IMR-90 (cell line): ENCODE results near the gene ANKH. TPM values are rescaled to one million over a fixed set of nuclear protein-coding genes. Genes with fewer than 3 reads are reported as not detected.

Experiments
- ATAC-seq: fragments of 200-7000 bp; cut with Tn5 transposase; 2 replicates; pipeline ENCODE4 v1.9.1; 2020; ENCODE audit warnings: low read depth, mild to moderate bottlenecking, moderate library complexity
- BruUV-seq: library from RNA; stranded (reverse); fragments of 400-500 nt; replicated peaks from 2 replicates; lab custom pipeline; 2021; lab: Mats Ljungman, UMichigan
- CTCF ChIA-PET: fragments of 300-600 bp; formaldehyde crosslinking; extraction: SDS; loops from one replicate; lab custom pipeline; 2021; ENCODE audit warnings: antibody characterized with exemption; lab: Yijun Ruan, JAX
- POLR2A ChIA-PET: fragments of 300-600 bp; sonication (Branson Sonifier 250); formaldehyde crosslinking; loops from one replicate; lab custom pipeline; 2022; ENCODE audit warnings: antibody characterized with exemption; ENCODE audit not compliant: unreplicated experiment; lab: Charles Lee
- DNase-seq: peaks from one replicate; pipeline ENCODE4 v3.0.0; 2013
- H2AFZ ChIP-seq: replicated peaks from 2 replicates; pipeline ENCODE3; 2013; ENCODE audit warnings: low read length, mild to moderate bottlenecking; ENCODE audit not compliant: poor library complexity
- H2AK5ac ChIP-seq: 2 replicates; pipeline ENCODE4 v1.6.1; 2013; ENCODE audit warnings: low read depth, low read length, inconsistent platforms
- H2AK9ac ChIP-seq: replicated peaks from 2 replicates; pipeline ENCODE3; 2013; ENCODE audit warnings: mild to moderate bottlenecking, low read depth, low read length, moderate library complexity; ENCODE audit not compliant: poor library complexity
- H2BK120ac ChIP-seq: 2 replicates; pipeline ENCODE4 v1.6.1; 2013; ENCODE audit warnings: low read depth, low read length, inconsistent platforms
- H2BK15ac ChIP-seq: 3 replicates; pipeline ENCODE4 v1.6.1; 2013; ENCODE audit warnings: low read depth, low read length, inconsistent platforms
- H2BK20ac ChIP-seq: 2 replicates; pipeline ENCODE4 v1.6.1; 2013; ENCODE audit warnings: low read depth, mild to moderate bottlenecking, inconsistent platforms, low read length, moderate library complexity
- H2BK5ac ChIP-seq: 2 replicates; pipeline ENCODE4 v1.6.1; 2013; ENCODE audit warnings: mild to moderate bottlenecking, low read depth, low read length, inconsistent platforms; ENCODE audit not compliant: poor library complexity, severe bottlenecking
- H3K14ac ChIP-seq: replicated peaks from 2 replicates; pipeline ENCODE4 v1.6.1; 2013; ENCODE audit warnings: low read depth, low read length, inconsistent platforms
- H3K18ac ChIP-seq: 2 replicates; pipeline ENCODE4 v1.6.1; 2013; ENCODE audit warnings: low read depth, low read length, control low read depth
- H3K23ac ChIP-seq: 2 replicates; pipeline ENCODE4 v1.6.1; 2013; ENCODE audit warnings: low read depth, low read length, inconsistent platforms
- H3K27ac ChIP-seq: 2 replicates; pipeline ENCODE4 v1.5.1; 2013; ENCODE audit warnings: mild to moderate bottlenecking, control low read depth, low read length; ENCODE audit not compliant: insufficient read depth
- H3K27me3 ChIP-seq: 2 replicates; pipeline ENCODE4 v1.6.1; 2013; ENCODE audit warnings: low read length; ENCODE audit not compliant: control insufficient read depth, insufficient read depth
- H3K36me3 ChIP-seq: 2 replicates; pipeline ENCODE4 v1.6.1; 2013; ENCODE audit warnings: low read length, mixed read lengths; ENCODE audit not compliant: control insufficient read depth, insufficient read depth
- H3K4ac ChIP-seq: 2 replicates; pipeline ENCODE4 v1.6.1; 2013; ENCODE audit warnings: low read depth, low read length, inconsistent platforms
- H3K4me1 ChIP-seq: 2 replicates; pipeline ENCODE4 v1.6.1; 2013; ENCODE audit warnings: low read length, mixed read lengths; ENCODE audit not compliant: control insufficient read depth, insufficient read depth
- H3K4me2 ChIP-seq: 2 replicates; pipeline ENCODE4 v1.6.1; 2013; ENCODE audit warnings: low read depth, mild to moderate bottlenecking, control low read depth, low read length, moderate library complexity
- H3K4me3 ChIP-seq: 2 replicates; pipeline ENCODE4 v1.5.1; 2013; ENCODE audit warnings: low read depth, mild to moderate bottlenecking, control low read depth, low read length, moderate library complexity; ENCODE audit not compliant: insufficient read depth
- H3K56ac ChIP-seq: 2 replicates; pipeline ENCODE4 v1.6.1; 2013; ENCODE audit warnings: low read length, inconsistent platforms; ENCODE audit not compliant: insufficient read depth; ENCODE audit errors: extremely low read depth
- H3K79me1 ChIP-seq, 2 experiments: 2 replicates each; pipeline ENCODE4 v1.6.1; 2013; ENCODE audit warnings: low read length in 2 of 2, inconsistent platforms in 1 of 2, low read depth in 1 of 2
- H3K9ac ChIP-seq: 2 replicates; pipeline ENCODE4 v1.6.1; 2013; ENCODE audit warnings: low read depth, low read length, control low read depth
- H3K9me1 ChIP-seq: 2 replicates; pipeline ENCODE4 v1.6.1; 2013; ENCODE audit warnings: low read length, inconsistent platforms; ENCODE audit not compliant: insufficient read depth
- H3K9me3 ChIP-seq: 2 replicates; pipeline ENCODE4 v1.6.1; 2013; ENCODE audit warnings: low read length; ENCODE audit not compliant: control insufficient read depth, insufficient read depth
- H4K20me1 ChIP-seq: 2 replicates; pipeline ENCODE4 v1.6.1; 2013; ENCODE audit warnings: low read length, inconsistent platforms; ENCODE audit not compliant: insufficient read depth
- H4K5ac ChIP-seq: 2 replicates; pipeline ENCODE4 v1.6.1; 2013; ENCODE audit warnings: mild to moderate bottlenecking, low read depth, low read length, control low read depth
- H4K8ac ChIP-seq, 2 experiments: 2 replicates each; pipeline ENCODE4 v1.6.1; 2013; ENCODE audit warnings: low read depth in 2 of 2, low read length in 2 of 2, control low read depth in 1 of 2, inconsistent platforms in 1 of 2
- H4K91ac ChIP-seq: 2 replicates; pipeline ENCODE4 v1.6.1; 2013; ENCODE audit warnings: low read depth, low read length, inconsistent platforms; ENCODE audit not compliant: insufficient read depth
- POLR2A ChIP-seq: IDR thresholded peaks from 2 replicates; pipeline ENCODE4 v1.6.1; 2012; ENCODE audit warnings: mild to moderate bottlenecking, low read depth, low read length
- USF2 ChIP-seq: fragments of 150-350 bp; IDR thresholded peaks from 2 replicates; pipeline ENCODE4 v1.6.1; 2017; ENCODE audit warnings: mild to moderate bottlenecking, antibody characterized with exemption, low read length, low read depth
- WGBS, 2 experiments: methylation state at CpG; one replicate each; pipeline versions ENCODE4 v1.1.5 to v1.1.7; 2013; ENCODE audit warnings: missing lambda C conversion rate in 2 of 2; ENCODE audit not compliant: insufficient read length in 1 of 2; ENCODE audit errors: extremely low coverage in 2 of 2; 5-methylcytosine and 5-hydroxymethylcytosine counted together
- dilution Hi-C: fragments of 300-500 bp; cut with HindIII; formaldehyde crosslinking; loops from one replicate; pipeline ENCODE4 v1.14.3; 2018; ENCODE audit warnings: low sequenced_read_pairs; ENCODE audit not compliant: unreplicated experiment
- in situ Hi-C: fragments of 300-500 bp; cut with MboI; formaldehyde crosslinking; loops from 3 replicates; pipeline ENCODE4 v1.14.3; 2019; ENCODE audit warnings: low sequenced_read_pairs, inconsistent platforms, mixed read lengths
- intact Hi-C: fragments of 100-400 bp; cut with micrococcal nuclease; formaldehyde crosslinking; loops from 2 replicates; pipeline ENCODE4 v1.10.0; 2022
- polyA plus RNA-seq, 3 experiments: library from polyadenylated mRNA; depleted of rRNA; stranded (reverse); fragments of >200 nt; gene quantifications; 2 replicates each; pipeline ENCODE4 v1.2.3, GENCODE V29; 2012; ENCODE audit warnings: low replicate concordance in 1 of 3
- total RNA-seq: library from RNA; depleted of rRNA; stranded (reverse); fragments of >200 nt; gene quantifications from 2 replicates; pipeline ENCODE4 v1.2.3, GENCODE V29; 2012
- TF ChIP-seq, protein P1 (sequence below): conservative IDR thresholded peaks from 2 replicates; pipeline ENCODE4 v1.5.1; 2012; ENCODE audit warnings: mild to moderate bottlenecking, low read depth, low read length, improper control_type of control experiment

The ANKH gene
- total and polyA plus RNA-seq, 2 of the 4 experiments (the other 2 are of a cell fraction): 5.2 to 17.2 TPM

GRCh38 chr5:14730466-14730865 lies 141.1 kb downstream of the ANKH start:
- Histone ChIP-seq H2BK5ac (no peak overlapping the region), H2BK120ac (no peak overlapping the region), H2BK20ac (no peak overlapping the region), H3K27me3 (no peaks in the 10 kb centered on the region), H4K5ac (no peak overlapping the region), H3K36me3 (no peaks in the 10 kb centered on the region), H2AK5ac (no peak overlapping the region), H3K4me3 (no peak overlapping the region), H2BK15ac (no peak overlapping the region), H3K56ac (no peak overlapping the region), H2AK9ac (no peak overlapping the region), H2AFZ (no peak overlapping the region), H3K9me3 (no peaks in the 10 kb centered on the region), H3K18ac (no peak overlapping the region), H3K4me1 (peaks cover 10% of the 10 kb centered on the region), H3K27ac (no peak overlapping the region), H3K4me2 (no peak overlapping the region), H3K23ac (no peak overlapping the region), H3K14ac (no peak overlapping the region), H4K20me1 (no peaks in the 10 kb centered on the region), H4K8ac (no peak overlapping the region), H3K9ac (no peak overlapping the region), H3K79me1 (peaks cover 0 to 7% of the 10 kb centered on the region in 2 experiments; a peak in 1 of 4 replicates), H4K91ac (no peak overlapping the region), H3K9me1 (peaks cover 11% of the 10 kb centered on the region), H3K4ac (no peak overlapping the region)
- BruUV-seq: no TSS peak
- ATAC-seq: no peak
- WGBS, 2 experiments: 96% methylated on average over 3 of the region's 13 CpGs; no CpG with 5 or more reads in 1 of the 2 experiments
- ChIA-PET CTCF (interaction anchor here (2.2 kb wide), 1 partner anchor 273 kb away, joined by 6 read pairs; no protein-coding TSS in a partner anchor), POLR2A (no interaction called here)
- intact Hi-C loops (no loop called here), in situ Hi-C loops (no loop called here), dilution Hi-C loops (no loop called here)
- DNase-seq: no peak
- TF ChIP-seq, protein P1, sequence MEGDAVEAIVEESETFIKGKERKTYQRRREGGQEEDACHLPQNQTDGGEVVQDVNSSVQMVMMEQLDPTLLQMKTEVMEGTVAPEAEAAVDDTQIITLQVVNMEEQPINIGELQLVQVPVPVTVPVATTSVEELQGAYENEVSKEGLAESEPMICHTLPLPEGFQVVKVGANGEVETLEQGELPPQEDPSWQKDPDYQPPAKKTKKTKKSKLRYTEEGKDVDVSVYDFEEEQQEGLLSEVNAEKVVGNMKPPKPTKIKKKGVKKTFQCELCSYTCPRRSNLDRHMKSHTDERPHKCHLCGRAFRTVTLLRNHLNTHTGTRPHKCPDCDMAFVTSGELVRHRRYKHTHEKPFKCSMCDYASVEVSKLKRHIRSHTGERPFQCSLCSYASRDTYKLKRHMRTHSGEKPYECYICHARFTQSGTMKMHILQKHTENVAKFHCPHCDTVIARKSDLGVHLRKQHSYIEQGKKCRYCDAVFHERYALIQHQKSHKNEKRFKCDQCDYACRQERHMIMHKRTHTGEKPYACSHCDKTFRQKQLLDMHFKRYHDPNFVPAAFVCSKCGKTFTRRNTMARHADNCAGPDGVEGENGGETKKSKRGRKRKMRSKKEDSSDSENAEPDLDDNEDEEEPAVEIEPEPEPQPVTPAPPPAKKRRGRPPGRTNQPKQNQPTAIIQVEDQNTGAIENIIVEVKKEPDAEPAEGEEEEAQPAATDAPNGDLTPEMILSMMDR: no peak
- no peak for TF ChIP-seq POLR2A
- no peak for TF ChIP-seq USF2
